ENCODE data around the gene MECP2. TPM values are rescaled to one million over a fixed set of nuclear protein-coding genes. Genes with fewer than 3 reads are reported as not detected.

Gene MECP2
- total RNA-seq, 1 donor from 2014 or later: 60.0 TPM

- DNase-seq (ENCODE audit: low spot score): no peak
- no peak overlapping the region for H3K27ac Mint-ChIP-seq (ENCODE audit: unreplicated experiment)
- no peak overlapping the region for H3K4me3 Mint-ChIP-seq (ENCODE audit: unreplicated experiment)
- H3K4me1 Mint-ChIP-seq (ENCODE audit: unreplicated experiment): no peaks in the 10 kb centered on the region
- H3K27me3 Mint-ChIP-seq (ENCODE audit: unreplicated experiment): peaks cover 4% of the 10 kb centered on the region
- H3K9me3 Mint-ChIP-seq (ENCODE audit: unreplicated experiment): no peaks in the 10 kb centered on the region
- no peaks in the 10 kb centered on the region for H3K36me3 Mint-ChIP-seq (ENCODE audit: low read depth, unreplicated experiment)
- TF ChIP-seq CTCF (IDR thresholded peaks at IDR 0.05; ENCODE audit: unreplicated experiment): no peak
Observed at GRCh38 chrX:153992180-153992579, 105.3 kb downstream of the MECP2 start.

- H3K4me1 Mint-ChIP-seq (ENCODE audit: unreplicated experiment): no peaks in the 10 kb centered on the region
- DNase-seq (ENCODE audit: low spot score): no peak
- H3K27ac Mint-ChIP-seq (ENCODE audit: unreplicated experiment): no peak overlapping the region
- no peaks in the 10 kb centered on the region for H3K9me3 Mint-ChIP-seq (ENCODE audit: unreplicated experiment)
- peaks cover 3% of the 10 kb centered on the region for H3K27me3 Mint-ChIP-seq (ENCODE audit: unreplicated experiment)
- no peak for TF ChIP-seq CTCF (IDR thresholded peaks at IDR 0.05; ENCODE audit: unreplicated experiment)
- no peak overlapping the region for H3K4me3 Mint-ChIP-seq (ENCODE audit: unreplicated experiment)
- H3K36me3 Mint-ChIP-seq (ENCODE audit: low read depth, unreplicated experiment): no peaks in the 10 kb centered on the region
Observed at GRCh38 chrX:153991013-153991580, 106.4 kb downstream of the MECP2 start.

- Mint-ChIP-seq H3K9me3 (ENCODE audit: unreplicated experiment) (no peaks in the 10 kb centered on the region), H3K27me3 (ENCODE audit: unreplicated experiment) (peaks cover 4% of the 10 kb centered on the region), H3K36me3 (ENCODE audit: low read depth, unreplicated experiment) (no peaks in the 10 kb centered on the region), H3K4me1 (ENCODE audit: unreplicated experiment) (no peaks in the 10 kb centered on the region), H3K4me3 (ENCODE audit: unreplicated experiment) (no peak overlapping the region), H3K27ac (ENCODE audit: unreplicated experiment) (no peak overlapping the region)
- DNase-seq (ENCODE audit: low spot score): no peak
- TF ChIP-seq CTCF (IDR thresholded peaks at IDR 0.05; ENCODE audit: unreplicated experiment): no peak
Observed at GRCh38 chrX:153989973-153990655, 107.4 kb downstream of the MECP2 start.

- H3K9me3 Mint-ChIP-seq (ENCODE audit: unreplicated experiment): no peaks in the 10 kb centered on the region
- no peak for DNase-seq (ENCODE audit: low spot score)
- H3K4me1 Mint-ChIP-seq (ENCODE audit: unreplicated experiment): peaks cover 4% of the 10 kb centered on the region
- H3K4me3 Mint-ChIP-seq (ENCODE audit: unreplicated experiment): no peak overlapping the region
- peaks cover 4% of the 10 kb centered on the region for H3K27me3 Mint-ChIP-seq (ENCODE audit: unreplicated experiment)
- TF ChIP-seq CTCF (IDR thresholded peaks at IDR 0.05; ENCODE audit: unreplicated experiment): no peak
- no peaks in the 10 kb centered on the region for H3K36me3 Mint-ChIP-seq (ENCODE audit: low read depth, unreplicated experiment)
- no peak overlapping the region for H3K27ac Mint-ChIP-seq (ENCODE audit: unreplicated experiment)
Observed at GRCh38 chrX:153988493-153988892, 109.0 kb downstream of the MECP2 start.

Data from endothelial cell (in vitro differentiated cells).